ENCODE results near the gene GPR151. TPM values are rescaled to one million over a fixed set of nuclear protein-coding genes. Genes with fewer than 3 reads are reported as not detected.

GPR151 gene
- total and polyA plus RNA-seq, 9 of the 15 experiments (the other 6 are each of a cell fraction or from before 2014, with no cell fraction given) = 0.06 TPM; not detected in 8

DNA sequence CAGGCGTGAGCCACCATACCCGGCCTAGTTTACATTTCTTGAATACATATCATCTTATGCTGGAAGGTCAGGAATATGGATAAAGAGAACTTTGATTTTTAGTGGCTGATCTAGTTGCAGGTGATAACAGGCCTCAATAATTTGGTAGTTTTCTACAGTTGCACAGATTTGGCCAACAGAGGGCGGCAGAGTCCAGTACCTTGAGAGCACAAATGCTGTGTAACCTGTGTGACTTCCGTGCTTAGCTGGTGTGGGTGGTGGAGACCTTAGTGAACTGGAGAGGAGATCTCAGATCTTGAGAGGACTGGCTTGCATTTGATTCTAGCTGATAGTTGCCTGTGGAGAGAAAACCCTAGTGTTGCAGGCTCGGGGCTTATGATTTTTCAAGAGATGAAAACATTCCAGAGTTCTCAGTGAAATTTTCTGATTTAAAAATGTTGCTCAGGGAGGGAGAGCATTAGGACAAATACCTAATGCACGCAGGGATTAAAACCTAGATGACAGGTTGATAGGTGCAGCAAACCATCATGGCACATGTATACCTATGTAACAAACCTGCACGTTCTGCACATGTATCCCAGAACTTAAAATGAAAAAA lies 17.4 kb upstream of the GPR151 start (continued):
- TF ChIP-seq, protein P1, sequence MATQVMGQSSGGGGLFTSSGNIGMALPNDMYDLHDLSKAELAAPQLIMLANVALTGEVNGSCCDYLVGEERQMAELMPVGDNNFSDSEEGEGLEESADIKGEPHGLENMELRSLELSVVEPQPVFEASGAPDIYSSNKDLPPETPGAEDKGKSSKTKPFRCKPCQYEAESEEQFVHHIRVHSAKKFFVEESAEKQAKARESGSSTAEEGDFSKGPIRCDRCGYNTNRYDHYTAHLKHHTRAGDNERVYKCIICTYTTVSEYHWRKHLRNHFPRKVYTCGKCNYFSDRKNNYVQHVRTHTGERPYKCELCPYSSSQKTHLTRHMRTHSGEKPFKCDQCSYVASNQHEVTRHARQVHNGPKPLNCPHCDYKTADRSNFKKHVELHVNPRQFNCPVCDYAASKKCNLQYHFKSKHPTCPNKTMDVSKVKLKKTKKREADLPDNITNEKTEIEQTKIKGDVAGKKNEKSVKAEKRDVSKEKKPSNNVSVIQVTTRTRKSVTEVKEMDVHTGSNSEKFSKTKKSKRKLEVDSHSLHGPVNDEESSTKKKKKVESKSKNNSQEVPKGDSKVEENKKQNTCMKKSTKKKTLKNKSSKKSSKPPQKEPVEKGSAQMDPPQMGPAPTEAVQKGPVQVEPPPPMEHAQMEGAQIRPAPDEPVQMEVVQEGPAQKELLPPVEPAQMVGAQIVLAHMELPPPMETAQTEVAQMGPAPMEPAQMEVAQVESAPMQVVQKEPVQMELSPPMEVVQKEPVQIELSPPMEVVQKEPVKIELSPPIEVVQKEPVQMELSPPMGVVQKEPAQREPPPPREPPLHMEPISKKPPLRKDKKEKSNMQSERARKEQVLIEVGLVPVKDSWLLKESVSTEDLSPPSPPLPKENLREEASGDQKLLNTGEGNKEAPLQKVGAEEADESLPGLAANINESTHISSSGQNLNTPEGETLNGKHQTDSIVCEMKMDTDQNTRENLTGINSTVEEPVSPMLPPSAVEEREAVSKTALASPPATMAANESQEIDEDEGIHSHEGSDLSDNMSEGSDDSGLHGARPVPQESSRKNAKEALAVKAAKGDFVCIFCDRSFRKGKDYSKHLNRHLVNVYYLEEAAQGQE (IDR thresholded peaks at IDR 0.05; ENCODE audit: borderline replicate concordance) = peak; percentile 46; the same call in 1 of the 2 replicates
- TF ChIP-seq, protein P1 (CRISPR knock-in tag; IDR thresholded peaks at IDR 0.05; ENCODE audit: low read depth) = no peak
- TF ChIP-seq SPI1 (IDR thresholded peaks at IDR 0.05; ENCODE audit: borderline replicate concordance, low read depth, low read length) (peak; percentile 40; the same call in 1 of the 2 replicates), CBX5 (IDR thresholded peaks at IDR 0.05; ENCODE audit: borderline replicate concordance, low read depth) (no peak), SNRNP70 (optimal IDR thresholded peaks at IDR 0.05; ENCODE audit: low read depth, low read length) (no peak), CEBPB (tag; IDR thresholded peaks at IDR 0.05) (no peak), ZNF143 (CRISPR knock-in tag; IDR thresholded peaks at IDR 0.05) (no peak), TCFL5 (CRISPR knock-in tag; conservative IDR thresholded peaks at IDR 0.05) (no peak), SP1 (CRISPR knock-in tag; IDR thresholded peaks at IDR 0.05) (no peak), ZNF764 (CRISPR knock-in tag; IDR thresholded peaks at IDR 0.05; ENCODE audit: low read depth) (no peak), TAF15 (IDR thresholded peaks at IDR 0.05; ENCODE audit: low read depth, low read length) (no peak), POLR2AphosphoS2 (IDR thresholded peaks at IDR 0.05; ENCODE audit: low read length) (no peak)
- TF ChIP-seq, protein P2, sequence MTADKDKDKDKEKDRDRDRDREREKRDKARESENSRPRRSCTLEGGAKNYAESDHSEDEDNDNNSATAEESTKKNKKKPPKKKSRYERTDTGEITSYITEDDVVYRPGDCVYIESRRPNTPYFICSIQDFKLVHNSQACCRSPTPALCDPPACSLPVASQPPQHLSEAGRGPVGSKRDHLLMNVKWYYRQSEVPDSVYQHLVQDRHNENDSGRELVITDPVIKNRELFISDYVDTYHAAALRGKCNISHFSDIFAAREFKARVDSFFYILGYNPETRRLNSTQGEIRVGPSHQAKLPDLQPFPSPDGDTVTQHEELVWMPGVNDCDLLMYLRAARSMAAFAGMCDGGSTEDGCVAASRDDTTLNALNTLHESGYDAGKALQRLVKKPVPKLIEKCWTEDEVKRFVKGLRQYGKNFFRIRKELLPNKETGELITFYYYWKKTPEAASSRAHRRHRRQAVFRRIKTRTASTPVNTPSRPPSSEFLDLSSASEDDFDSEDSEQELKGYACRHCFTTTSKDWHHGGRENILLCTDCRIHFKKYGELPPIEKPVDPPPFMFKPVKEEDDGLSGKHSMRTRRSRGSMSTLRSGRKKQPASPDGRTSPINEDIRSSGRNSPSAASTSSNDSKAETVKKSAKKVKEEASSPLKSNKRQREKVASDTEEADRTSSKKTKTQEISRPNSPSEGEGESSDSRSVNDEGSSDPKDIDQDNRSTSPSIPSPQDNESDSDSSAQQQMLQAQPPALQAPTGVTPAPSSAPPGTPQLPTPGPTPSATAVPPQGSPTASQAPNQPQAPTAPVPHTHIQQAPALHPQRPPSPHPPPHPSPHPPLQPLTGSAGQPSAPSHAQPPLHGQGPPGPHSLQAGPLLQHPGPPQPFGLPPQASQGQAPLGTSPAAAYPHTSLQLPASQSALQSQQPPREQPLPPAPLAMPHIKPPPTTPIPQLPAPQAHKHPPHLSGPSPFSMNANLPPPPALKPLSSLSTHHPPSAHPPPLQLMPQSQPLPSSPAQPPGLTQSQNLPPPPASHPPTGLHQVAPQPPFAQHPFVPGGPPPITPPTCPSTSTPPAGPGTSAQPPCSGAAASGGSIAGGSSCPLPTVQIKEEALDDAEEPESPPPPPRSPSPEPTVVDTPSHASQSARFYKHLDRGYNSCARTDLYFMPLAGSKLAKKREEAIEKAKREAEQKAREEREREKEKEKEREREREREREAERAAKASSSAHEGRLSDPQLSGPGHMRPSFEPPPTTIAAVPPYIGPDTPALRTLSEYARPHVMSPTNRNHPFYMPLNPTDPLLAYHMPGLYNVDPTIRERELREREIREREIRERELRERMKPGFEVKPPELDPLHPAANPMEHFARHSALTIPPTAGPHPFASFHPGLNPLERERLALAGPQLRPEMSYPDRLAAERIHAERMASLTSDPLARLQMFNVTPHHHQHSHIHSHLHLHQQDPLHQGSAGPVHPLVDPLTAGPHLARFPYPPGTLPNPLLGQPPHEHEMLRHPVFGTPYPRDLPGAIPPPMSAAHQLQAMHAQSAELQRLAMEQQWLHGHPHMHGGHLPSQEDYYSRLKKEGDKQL (CRISPR knock-in tag; IDR thresholded peaks at IDR 0.05; ENCODE audit: borderline replicate concordance) = no peak

Data from K562 (cell line).